DMS53 treated with DMSO at 0.1 percent for 48 hours (cell line): ENCODE measurements around the gene CNTLN.
"Not testable (repeated sequence)": the region's sequence is repeated elsewhere in the genome, so short reads cannot be mapped to it uniquely, and the experiment has no call there.

Experiments used
- DNase-seq: peaks from one replicate; lab custom pipeline; 2025; ENCODE audit not compliant: unreplicated experiment; lab: John Stamatoyannopoulos, UW

CNTLN gene

DNA sequence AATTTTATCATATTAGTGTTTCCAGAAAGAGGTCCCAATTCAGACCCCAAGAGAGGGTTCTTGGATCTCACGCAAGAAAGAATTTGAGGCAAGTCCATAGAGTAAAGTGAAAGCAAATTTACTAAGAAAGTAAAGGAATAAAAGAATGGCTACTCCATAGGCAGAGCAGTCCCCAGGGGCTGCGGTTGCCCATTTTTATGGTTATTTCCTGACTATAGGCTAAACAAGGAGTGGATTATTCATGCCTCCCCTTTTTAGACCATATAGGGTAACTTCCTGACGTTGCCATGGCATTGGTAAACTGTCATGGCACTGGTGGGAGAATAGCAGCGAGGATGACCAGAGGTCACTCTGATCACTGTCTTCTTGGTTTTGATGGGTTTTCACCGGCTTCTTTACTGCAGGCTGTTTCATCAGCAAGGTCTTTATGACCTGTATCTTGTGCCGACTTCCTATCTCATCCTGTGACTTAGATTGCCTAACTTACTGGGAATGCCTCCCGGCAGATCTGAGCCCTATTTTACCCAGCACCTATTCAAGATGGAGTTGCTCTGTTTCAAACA lies 262.4 kb downstream of the CNTLN start:
- not testable (repeated sequence) for DNase-seq

DNA sequence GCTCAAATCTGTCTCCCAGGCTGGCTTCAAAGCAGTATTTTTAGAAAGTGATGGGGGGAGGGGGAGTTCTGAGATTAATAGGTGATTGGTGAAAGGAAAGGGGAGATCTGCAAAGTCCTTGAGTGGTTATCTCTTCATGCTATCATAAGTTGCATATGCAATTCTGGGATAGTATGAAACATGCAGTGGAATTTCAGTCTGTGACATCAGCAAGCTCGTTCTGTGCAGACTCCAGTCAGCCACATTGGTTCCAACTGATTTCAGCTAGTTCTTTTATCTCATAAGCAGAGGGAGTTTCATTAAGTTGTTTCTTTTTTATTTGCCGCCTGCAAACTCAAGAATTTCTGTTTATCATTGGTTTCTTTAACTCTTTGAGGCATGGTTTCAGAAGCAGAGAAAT lies 263.5 kb downstream of the CNTLN start:
- no peak for DNase-seq

- no peak for DNase-seq
Observed at GRCh38 chr9:17401858-17402257, 267.0 kb downstream of the CNTLN start.

GRCh38 chr9:17402309-17402708 lies 267.5 kb downstream of the CNTLN start:
- peak; percentile 2 for DNase-seq

- DNase-seq = no peak
Observed at GRCh38 chr9:17403539-17403938, 268.7 kb downstream of the CNTLN start.

DNA sequence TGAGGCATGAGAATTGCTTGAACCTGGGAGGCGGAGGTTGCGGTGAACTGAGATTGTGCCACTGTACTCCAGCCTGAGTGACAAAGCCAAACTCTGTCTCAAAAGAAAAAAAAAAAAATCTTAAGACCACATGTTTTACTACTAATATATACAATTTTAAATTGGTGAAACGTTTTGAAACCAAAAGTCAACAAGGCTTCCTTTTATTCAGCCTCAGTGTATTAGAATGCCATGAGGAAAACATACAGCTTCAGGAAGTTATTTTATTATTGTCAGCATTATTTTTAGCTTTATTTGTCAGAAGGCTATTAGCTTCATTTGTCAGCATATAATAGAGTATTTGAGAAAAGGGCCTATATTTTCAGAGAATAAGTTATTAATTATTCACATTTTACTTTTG lies 280.1 kb downstream of the CNTLN start:
- DNase-seq = no peak

DNA sequence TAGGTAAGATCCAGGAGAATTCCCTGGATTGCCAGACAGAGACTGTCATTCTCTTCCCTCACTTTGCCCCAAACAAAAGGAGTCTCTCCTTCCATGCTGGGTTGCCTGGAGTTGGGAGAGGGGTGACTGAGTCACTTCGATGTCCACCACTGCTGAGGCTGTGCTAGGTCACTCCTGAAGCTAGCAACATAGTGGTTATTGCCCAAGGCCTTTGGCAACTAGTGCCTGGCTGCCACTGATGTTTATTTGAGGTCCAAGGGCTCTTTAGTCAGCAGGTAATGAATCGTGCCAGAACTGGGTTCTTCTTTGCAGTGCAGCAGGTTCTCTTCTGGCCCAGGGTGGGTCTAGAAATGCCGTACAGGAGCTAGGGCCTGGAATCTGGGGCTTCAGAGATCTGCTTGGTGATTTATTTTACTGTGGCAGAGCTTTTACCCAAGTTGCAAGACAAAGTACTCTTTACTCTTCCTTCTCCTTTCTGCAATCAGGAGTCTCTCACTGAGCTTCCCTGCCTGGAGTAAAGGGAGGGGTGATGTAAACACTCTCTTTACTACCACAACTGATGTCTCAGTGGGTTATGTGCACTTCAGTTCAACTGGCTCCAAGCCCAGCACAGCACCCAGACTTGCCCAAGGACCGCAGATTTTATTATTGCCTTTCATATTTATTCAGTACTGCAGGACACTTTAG lies 288.3 kb downstream of the CNTLN start:
- no peak for DNase-seq

DNA sequence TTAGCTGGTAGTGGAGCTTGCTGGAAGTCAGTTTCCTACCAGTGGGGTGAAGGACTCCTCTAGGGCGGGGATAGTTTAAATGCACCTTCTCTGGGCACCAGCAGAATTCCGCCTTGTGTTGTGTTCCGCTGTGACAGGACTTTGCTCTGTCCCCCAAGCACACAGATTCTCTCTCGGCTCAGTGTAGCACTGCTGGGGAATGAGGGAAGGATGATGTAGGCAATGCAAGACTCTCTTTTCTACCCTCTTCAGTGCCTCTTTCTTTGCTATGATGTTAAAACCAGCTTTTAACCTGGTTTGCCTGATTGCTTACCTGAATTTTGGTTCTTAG lies 288.8 kb downstream of the CNTLN start:
- no peak for DNase-seq

- no peak for DNase-seq
Observed at GRCh38 chr9:17425384-17425783, 290.5 kb downstream of the CNTLN start.

- no peak for DNase-seq
Observed at GRCh38 chr9:17433526-17433925, 298.7 kb downstream of the CNTLN start.

- DNase-seq = no peak
Observed at GRCh38 chr9:17436854-17437253, 302.0 kb downstream of the CNTLN start.

DNA sequence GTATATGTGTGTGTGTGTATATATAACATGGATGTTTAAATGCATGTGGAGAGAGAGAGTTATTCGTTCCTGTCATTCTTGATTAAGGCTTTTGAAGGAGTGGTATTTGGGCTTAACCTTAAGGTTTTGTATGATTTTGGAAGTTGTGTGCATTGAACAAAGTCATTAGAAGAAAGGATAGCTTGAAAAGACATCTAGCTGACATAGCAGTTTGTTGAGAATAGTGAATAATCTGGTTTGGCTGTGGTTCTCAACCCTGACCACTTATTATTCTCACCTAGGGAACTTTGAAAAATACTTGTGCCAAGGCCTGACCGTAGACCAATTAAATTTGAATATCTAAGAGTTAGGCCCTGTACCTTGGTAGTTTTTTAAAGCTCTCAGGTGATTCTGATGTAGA lies 303.0 kb downstream of the CNTLN start:
- no peak for DNase-seq

DNA sequence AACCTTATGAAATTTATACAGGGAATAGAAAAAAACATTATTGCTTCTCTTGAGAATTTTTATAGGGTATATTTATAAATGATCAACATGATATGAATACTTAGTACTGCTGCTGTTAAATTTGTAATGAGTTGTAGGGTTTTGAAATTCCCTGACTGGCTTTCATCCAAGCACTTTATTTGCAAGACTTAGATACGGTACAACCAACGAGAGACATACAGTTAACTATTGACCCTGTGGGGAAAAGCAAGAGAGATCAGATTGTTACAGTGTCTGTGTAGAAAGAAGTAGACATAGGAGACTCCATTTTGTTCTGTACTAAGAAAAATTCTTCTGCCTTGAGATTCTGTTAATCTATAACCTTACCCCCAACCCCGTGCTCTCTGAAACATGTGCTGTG lies 310.3 kb downstream of the CNTLN start:
- not testable (repeated sequence) for DNase-seq

DNA sequence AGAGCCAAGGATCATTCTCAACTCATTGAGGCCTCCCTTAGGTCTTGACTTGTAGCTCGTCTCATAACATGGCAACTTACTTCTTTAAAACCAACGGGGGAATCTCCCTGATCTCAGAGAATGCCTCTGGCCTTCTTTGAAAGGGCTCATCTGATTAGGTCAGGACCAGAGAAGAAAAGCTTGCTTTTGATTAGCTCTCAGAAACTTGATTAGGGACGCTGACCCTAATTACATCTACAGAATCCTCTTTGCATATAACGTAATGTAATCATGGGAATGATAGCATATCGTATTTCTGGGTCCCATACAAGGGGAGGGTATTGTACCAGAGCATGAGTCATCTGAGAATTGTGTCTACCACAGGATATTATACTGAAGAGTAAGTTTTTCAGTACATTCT lies 318.9 kb downstream of the CNTLN start:
- no peak for DNase-seq

DNA sequence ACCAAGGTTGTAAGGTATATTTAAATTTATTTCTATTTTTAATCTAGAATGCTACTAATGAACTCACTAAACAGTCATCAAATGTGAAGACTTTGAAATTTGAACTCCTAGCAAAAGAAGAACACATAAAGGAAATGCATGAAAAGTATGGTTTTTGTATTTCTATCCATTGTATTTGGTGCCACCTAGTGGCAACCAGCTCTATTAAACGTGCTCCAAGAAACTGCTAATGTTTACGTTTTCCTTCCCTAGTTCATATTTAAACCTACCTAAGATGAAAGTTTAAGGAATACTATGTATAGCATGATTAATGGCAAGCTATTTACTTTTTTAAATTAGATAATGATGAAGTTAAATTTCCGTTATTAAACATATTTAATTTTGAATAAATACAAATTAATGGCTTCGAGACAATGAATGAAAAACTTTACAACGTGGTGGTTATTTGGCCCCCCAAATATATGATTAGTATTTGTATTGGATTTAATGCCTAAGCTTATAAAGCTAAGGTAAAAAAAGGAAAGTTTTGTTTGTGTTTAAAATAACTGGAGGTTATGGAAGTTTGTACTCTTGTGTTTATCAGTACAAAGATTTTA lies 328.1 kb downstream of the CNTLN start:
- peak; percentile 42 for DNase-seq

DNA sequence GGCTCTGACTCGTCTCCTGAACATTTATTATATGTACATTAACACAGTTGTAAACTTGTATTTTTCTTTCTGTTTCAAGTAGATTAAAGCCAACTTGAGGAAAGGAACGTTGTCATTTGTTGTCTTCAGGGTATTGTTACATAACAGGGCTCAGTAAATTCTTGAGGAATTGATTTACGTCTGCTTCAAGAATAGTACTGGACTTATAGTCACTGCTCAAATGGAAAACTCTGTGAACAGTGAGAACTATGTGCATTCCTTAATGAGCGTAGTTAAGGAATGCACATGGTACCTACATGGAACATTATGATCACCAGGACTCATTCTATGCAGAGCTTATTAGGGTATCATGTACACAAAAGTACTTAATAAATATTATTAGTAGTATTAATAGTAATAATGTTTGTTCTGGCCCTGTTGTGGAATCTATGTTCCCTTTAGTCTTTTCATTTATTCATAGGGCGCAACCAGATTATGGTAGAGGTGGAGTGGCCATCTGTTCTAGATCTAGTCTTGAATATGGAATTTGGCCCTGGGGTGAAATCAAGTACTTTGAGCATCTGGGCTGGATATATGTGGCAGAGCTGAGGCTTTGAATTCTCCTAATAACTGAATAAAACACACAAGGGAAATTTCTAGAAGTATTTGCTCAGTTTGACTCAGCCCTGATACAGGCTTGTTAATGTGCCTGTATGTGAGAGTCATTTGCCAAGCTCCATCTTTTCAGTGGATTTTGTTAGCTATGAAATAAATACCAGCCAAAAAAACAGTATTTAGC lies 335.4 kb downstream of the CNTLN start:
- no peak for DNase-seq

GRCh38 chr9:17472126-17472525 lies 337.3 kb downstream of the CNTLN start:
- no peak for DNase-seq

DNA sequence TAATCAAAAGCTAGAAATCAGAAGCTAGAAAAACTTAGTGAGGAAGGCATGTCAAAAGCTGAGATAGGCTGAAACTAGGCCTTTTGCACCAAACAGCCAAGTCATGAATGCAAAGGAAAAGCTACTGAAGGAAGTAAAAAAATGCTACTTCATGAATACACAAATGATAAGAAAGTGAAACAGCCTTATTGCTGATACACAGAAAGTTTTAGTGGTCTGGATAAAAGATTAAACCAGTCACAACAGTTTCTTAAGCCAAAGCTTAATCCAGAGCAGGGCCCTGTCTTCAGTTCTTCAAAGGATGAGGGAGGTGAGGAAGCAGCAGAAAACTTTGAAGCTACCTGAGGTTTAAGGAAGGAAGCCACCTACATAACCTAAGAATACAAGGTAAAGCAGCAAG lies 341.6 kb downstream of the CNTLN start:
- no peak for DNase-seq

DNA sequence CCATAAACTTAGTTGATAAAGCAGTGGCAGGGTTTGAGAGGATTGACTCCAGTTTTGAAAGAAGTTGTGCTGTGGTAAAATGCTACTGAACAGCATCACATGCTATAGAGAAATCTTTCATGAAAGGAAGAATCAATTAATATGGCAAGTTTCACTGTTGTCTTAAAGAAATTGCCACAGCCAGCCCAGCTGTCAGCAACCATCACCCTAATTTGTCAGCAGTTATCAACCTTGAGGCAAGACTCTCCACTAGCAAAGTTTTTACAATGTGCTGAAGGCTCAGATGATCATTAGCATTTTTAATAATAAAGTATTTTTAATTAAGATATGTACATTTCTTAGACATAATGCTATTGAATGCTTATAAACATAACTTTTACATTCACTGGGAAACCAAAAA lies 343.0 kb downstream of the CNTLN start:
- no peak for DNase-seq

DNA sequence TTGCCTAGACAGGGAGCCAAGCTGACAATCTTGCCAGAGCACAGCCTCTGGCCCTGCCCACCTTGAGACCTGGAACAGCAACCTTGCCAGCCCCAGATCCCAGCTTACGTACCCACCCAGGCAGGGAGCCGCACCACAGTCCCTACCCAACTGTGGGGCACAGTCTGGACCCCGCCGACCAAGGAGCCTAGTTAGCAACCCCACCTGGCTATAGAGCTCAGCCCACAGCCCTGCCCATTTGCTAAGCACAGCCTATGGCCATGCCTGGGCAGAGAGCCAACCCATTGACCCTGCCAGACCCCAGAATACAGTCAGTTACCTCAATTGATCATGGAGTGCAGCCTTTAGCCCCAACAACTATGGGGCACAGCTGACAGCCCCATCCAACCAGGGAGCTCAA lies 346.1 kb downstream of the CNTLN start:
- no peak for DNase-seq

- no peak for DNase-seq
Observed at GRCh38 chr9:17481565-17481964, 346.7 kb downstream of the CNTLN start.

DNA sequence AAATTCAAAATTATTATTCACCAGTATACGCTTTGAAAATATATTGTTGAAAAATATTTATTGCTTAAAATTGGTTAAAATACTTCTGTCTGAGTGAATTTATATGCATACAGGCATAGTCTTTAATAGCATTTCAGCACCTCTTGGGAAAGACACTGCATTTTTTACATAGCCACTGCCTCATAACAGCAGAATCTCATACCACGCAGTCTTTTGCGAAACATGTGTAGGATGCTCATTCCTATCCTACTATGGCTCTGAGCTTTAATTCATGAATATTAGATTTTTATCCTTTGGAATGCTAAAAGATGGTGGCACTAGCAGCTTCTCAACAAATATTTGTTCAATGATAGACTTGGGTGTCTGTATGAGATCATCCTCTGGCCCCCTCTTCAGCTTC lies 350.1 kb downstream of the CNTLN start:
- no peak for DNase-seq
